ENCODE results near the gene CDH9.

DNA sequence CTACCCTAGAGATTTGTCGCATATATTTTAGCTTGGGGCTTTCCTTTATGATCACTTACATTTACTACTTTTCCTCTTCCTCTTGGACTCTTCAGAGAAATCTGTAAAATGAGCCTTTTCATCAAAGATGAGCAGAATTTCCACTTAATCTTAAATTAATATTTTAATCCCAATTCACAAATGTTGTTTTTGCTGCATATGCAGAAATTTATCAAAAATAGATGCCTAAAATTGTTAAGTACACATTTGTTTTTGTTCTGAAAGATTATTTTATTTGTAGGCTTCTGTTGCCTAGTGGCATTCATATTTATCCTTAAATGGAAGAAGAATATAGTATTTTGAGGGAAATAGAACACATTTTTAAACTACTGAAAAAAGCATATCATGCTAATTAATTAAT is 168.6 kb downstream of the CDH9 start:
- TF ChIP-seq, protein P1, sequence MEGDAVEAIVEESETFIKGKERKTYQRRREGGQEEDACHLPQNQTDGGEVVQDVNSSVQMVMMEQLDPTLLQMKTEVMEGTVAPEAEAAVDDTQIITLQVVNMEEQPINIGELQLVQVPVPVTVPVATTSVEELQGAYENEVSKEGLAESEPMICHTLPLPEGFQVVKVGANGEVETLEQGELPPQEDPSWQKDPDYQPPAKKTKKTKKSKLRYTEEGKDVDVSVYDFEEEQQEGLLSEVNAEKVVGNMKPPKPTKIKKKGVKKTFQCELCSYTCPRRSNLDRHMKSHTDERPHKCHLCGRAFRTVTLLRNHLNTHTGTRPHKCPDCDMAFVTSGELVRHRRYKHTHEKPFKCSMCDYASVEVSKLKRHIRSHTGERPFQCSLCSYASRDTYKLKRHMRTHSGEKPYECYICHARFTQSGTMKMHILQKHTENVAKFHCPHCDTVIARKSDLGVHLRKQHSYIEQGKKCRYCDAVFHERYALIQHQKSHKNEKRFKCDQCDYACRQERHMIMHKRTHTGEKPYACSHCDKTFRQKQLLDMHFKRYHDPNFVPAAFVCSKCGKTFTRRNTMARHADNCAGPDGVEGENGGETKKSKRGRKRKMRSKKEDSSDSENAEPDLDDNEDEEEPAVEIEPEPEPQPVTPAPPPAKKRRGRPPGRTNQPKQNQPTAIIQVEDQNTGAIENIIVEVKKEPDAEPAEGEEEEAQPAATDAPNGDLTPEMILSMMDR (IDR thresholded peaks at IDR 0.05; ENCODE audit: insufficient read depth, low read length), result no peak
- TF ChIP-seq POLR2AphosphoS5 (IDR thresholded peaks at IDR 0.05; ENCODE audit: low read depth) (no peak), SPI1 (IDR thresholded peaks at IDR 0.05; ENCODE audit: borderline replicate concordance, low read depth) (no peak), GABPA (IDR thresholded peaks at IDR 0.05; ENCODE audit: low read depth) (no peak)
